Vagina (tissue), 2 donors: ENCODE results near the gene TMC8.

Experiments used
- CTCF ChIP-seq, 3 experiments: fragments of 450-650 bp in 2 of 3; fragments of 200-600 bp in 1 of 3; sonication (generic) in 1 of 3; IDR thresholded peaks; one replicate each; pipeline ENCODE4 v1.5.1; 2017 to 2019; ENCODE audit warnings: antibody characterized with exemption in 3 of 3, mild to moderate bottlenecking in 2 of 3, moderate library complexity in 2 of 3
- POLR2A ChIP-seq, 2 donors: fragments of 450-650 bp; IDR thresholded peaks; one replicate each; pipeline ENCODE4 v1.6.1; 2017; ENCODE audit warnings: antibody characterized with exemption in 2 of 2, mild to moderate bottlenecking in 2 of 2, moderate library complexity in 2 of 2
- POLR2AphosphoS5 ChIP-seq, 2 donors: sonication (generic); formaldehyde crosslinking; IDR thresholded peaks; one replicate each; pipeline ENCODE4 v1.9.0; 2017; ENCODE audit warnings: antibody characterized with exemption in 2 of 2, mild to moderate bottlenecking in 2 of 2, low read depth in 1 of 2; ENCODE audit not compliant: insufficient read depth in 1 of 2

DNA sequence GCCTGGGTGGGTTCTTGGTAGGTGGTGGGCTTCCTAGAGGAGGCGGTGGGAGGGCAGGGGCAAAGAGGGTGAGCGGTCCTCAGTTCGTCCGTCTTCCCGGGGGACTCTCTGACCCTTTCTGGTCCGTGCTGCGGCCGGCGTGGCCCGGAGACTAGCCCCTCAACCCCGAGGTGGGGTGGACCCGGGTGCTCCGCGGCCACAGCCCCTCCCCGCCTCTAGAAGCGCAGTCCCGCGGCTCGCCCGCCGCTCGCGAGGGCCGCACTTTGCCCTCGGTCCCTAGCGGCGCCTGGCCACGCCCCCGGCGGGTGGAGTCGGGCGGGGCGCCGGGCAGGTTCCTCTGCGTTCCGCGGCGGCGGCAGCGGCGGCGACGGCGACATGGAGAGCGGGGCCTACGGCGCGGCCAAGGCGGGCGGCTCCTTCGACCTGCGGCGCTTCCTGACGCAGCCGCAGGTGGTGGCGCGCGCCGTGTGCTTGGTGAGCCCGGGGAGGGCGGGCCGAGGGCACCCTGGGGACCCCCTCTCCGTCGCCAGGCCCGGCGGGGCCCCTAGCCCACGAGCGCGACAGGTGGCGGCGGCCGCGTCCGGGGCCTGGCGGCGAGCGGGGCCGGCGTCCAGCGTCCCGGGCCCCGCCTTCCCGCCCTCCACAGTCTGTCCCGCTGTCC, 37.8 kb downstream of the TMC8 start, which contains the start of gene SYNGR2:
- TF ChIP-seq CTCF (IDR thresholded peaks at IDR 0.05) = no peak
- TF ChIP-seq POLR2AphosphoS5 (IDR thresholded peaks at IDR 0.05; ENCODE audit: insufficient read depth in 1 of 2, low read depth in 1 of 2) = no peak
- TF ChIP-seq POLR2A (IDR thresholded peaks at IDR 0.05) = peak in 1 of 2 donors; percentile 73
